K562 (cell line): ENCODE measurements around the gene MLX. TPM values are rescaled to one million over a fixed set of nuclear protein-coding genes. Genes with fewer than 3 reads are reported as not detected.

ENCODE experiments used
- ATAC-seq: fragments of 200-7000 bp; cut with Tn5 transposase; 3 replicates; pipeline ENCODE4 v1.9.1; 2020; ENCODE audit warnings: moderate library complexity
- BruUV-seq: library from RNA; stranded (reverse); fragments of 400-500 nt; replicated peaks from 2 replicates; lab custom pipeline; 2021; lab: Mats Ljungman, UMichigan
- CTCF ChIA-PET: fragments of 300-600 bp; formaldehyde crosslinking; extraction: SDS; loops from one replicate; lab custom pipeline; 2021; ENCODE audit warnings: low intra/inter-chr PET ratio; lab: Yijun Ruan, JAX
- POLR2A ChIA-PET: fragments of 300-600, 350-650 bp; sonication (Branson Sonifier 250); formaldehyde crosslinking; extraction: SDS; loops from one replicate; lab custom pipeline; 2021; ENCODE audit warnings: antibody characterized with exemption, inconsistent platforms; lab: Yijun Ruan, JAX
- DNase-seq, 4 experiments: peaks; one replicate each; pipeline versions ENCODE4 v3.0.0 to v3.0.0-alpha.2; 2011 to 2018; ENCODE audit warnings: low spot score in 3 of 4, mixed read lengths in 3 of 4; ENCODE audit errors: extremely low read depth in 1 of 4
- FAIRE-seq: peaks from 2 replicates; lab custom pipeline; 2011; peaks lifted over from hg19 to GRCh38; lab: Jason Lieb, UNC
- H2AFZ ChIP-seq: 2 replicates; pipeline ENCODE4 v1.6.0; 2011; ENCODE audit warnings: low read depth, low read length, control low read depth, inconsistent platforms
- H3K27ac ChIP-seq: fragments of 200-600 bp; 3 replicates; pipeline ENCODE4 v1.8.0; 2011; ENCODE audit warnings: low read depth, mild to moderate bottlenecking, control low read depth, inconsistent platforms, low read length, moderate library complexity, mixed read lengths; ENCODE audit errors: extremely low read depth
- H3K27me3 ChIP-seq, 2 experiments: fragments of 300-600 bp in 1 of 2; 2 replicates in 1 of 2; 3 replicates in 1 of 2; pipeline versions ENCODE4 v1.6.0 to v1.8.0; 2011; ENCODE audit warnings: inconsistent platforms in 2 of 2, low read length in 2 of 2, mild to moderate bottlenecking in 1 of 2, mixed read lengths in 1 of 2, moderate library complexity in 1 of 2; ENCODE audit not compliant: control insufficient read depth in 2 of 2, insufficient read depth in 2 of 2
- H3K36me3 ChIP-seq: fragments of 300-600 bp; 3 replicates; pipeline ENCODE4 v1.8.0; 2011; ENCODE audit warnings: mild to moderate bottlenecking, low read length, inconsistent platforms; ENCODE audit not compliant: control insufficient read depth, insufficient read depth
- H3K4me1 ChIP-seq, 2 experiments: fragments of 200-600 bp in 1 of 2; replicated peaks in 1 of 2; 2 replicates in 1 of 2; 3 replicates in 1 of 2; pipeline versions ENCODE4 v1.5.1 to v1.8.0; 2011; ENCODE audit warnings: inconsistent platforms in 2 of 2, low read length in 2 of 2, mild to moderate bottlenecking in 1 of 2, mixed read lengths in 1 of 2, moderate library complexity in 1 of 2; ENCODE audit not compliant: control insufficient read depth in 2 of 2, insufficient read depth in 2 of 2
- H3K4me2 ChIP-seq: 2 replicates; pipeline ENCODE4 v1.6.1; 2011; ENCODE audit warnings: low read length, control low read depth, inconsistent platforms, mixed read lengths; ENCODE audit not compliant: insufficient read depth
- H3K4me3 ChIP-seq: fragments of 200-600 bp; sonication (generic), shearing (Covaris generic); 2 replicates; pipeline ENCODE4 v1.5.1; 2016; ENCODE audit warnings: control low read depth, inconsistent platforms
- H3K79me2 ChIP-seq: fragments of 200-600 bp; 3 replicates; pipeline ENCODE4 v1.8.0; 2011; ENCODE audit warnings: low read length, inconsistent platforms; ENCODE audit not compliant: control insufficient read depth, insufficient read depth
- H3K9ac ChIP-seq, 2 experiments: 2 replicates each; pipeline versions ENCODE4 v1.6.0 to v1.6.1; 2011; ENCODE audit warnings: low read depth in 2 of 2, low read length in 2 of 2, control low read depth in 1 of 2, inconsistent platforms in 1 of 2, mild to moderate bottlenecking in 1 of 2, mixed read lengths in 1 of 2; ENCODE audit not compliant: insufficient read depth in 1 of 2
- H3K9me1 ChIP-seq: one replicate; pipeline ENCODE4 v1.6.0; 2011; ENCODE audit warnings: inconsistent platforms, mild to moderate bottlenecking, low read length, moderate library complexity; ENCODE audit not compliant: control insufficient read depth, insufficient read depth
- H3K9me3 ChIP-seq: replicated peaks from 2 replicates; pipeline ENCODE4 v1.5.1; 2011; ENCODE audit warnings: low read depth, low read length, inconsistent platforms; ENCODE audit not compliant: control insufficient read depth, insufficient read depth
- H4K20me1 ChIP-seq: replicated peaks from 2 replicates; pipeline ENCODE4 v1.6.1; 2011; ENCODE audit warnings: low read length, inconsistent platforms, mixed read lengths; ENCODE audit not compliant: control insufficient read depth, insufficient read depth
- ARID3A ChIP-seq: IDR thresholded peaks from 2 replicates; pipeline ENCODE4 v1.6.1; 2012; ENCODE audit warnings: low read depth, low read length, improper control_type of control experiment, borderline replicate concordance
- ZNF263 ChIP-seq: sonication (generic); formaldehyde crosslinking; IDR thresholded peaks from 2 replicates; pipeline ENCODE4 v1.8.0; 2022; ENCODE audit warnings: mild to moderate bottlenecking, missing genetic modification reagents, borderline replicate concordance
- WGBS: fragments of 100-300 bp; shearing (Covaris generic); methylation state at CpG from one replicate; pipeline ENCODE4 v1.1.6; 2016; ENCODE audit warnings: low coverage, mixed read lengths; ENCODE audit not compliant: insufficient coverage; ENCODE audit errors: missing lambda C conversion rate; 5-methylcytosine and 5-hydroxymethylcytosine counted together
- in situ Hi-C: fragments of 300-500 bp; cut with MboI; formaldehyde crosslinking; loops from 4 replicates; pipeline ENCODE4 v1.15.0; 2018; ENCODE audit warnings: inconsistent platforms, mixed read lengths
- intact Hi-C: fragments of 100-400 bp; cut with micrococcal nuclease; formaldehyde crosslinking; loops from 2 replicates; pipeline ENCODE4 v1.14.2; 2022
- polyA plus RNA-seq, 8 experiments: library from polyadenylated mRNA; depleted of rRNA in 4 of 8; stranded (reverse) in 5 of 8; unstranded in 3 of 8; fragments of >200 nt; fragmentation: Nextera tagmentation in 2 of 8; fragmentation: Illumina TruSeq in 1 of 8; extraction: Ambion mirVana in 2 of 8; extraction: Trizol in 1 of 8; gene quantifications; 2 replicates each; pipeline versions ENCODE4 v1.2.1 to v1.2.3, GENCODE V29; 2011 to 2014; ENCODE audit warnings: inconsistent platforms in 1 of 8, missing spikeins in 1 of 8
- total RNA-seq, 7 experiments: library from RNA; depleted of rRNA in 6 of 7; stranded (reverse); fragments of >200 nt in 6 of 7; fragmentation: Illumina TruSeq in 2 of 7; extraction: Trizol in 2 of 7; gene quantifications; 2 replicates each; pipeline versions ENCODE4 v1.2.1 to v1.2.3, GENCODE V29; 2011 to 2021; ENCODE audit warnings: low replicate concordance in 1 of 7

Gene MLX
- total and polyA plus RNA-seq, 9 of the 15 experiments (the other 6 are each of a cell fraction or from before 2014, with no cell fraction given): 42.9 to 100 (median 58.9) TPM

GRCh38 chr17:42559075-42559474 is 7.8 kb upstream of the MLX start:
- intact Hi-C loops: no loop called here

More at GRCh38 chr17:42559075-42559474, 7.8 kb upstream of the MLX start:
- 55% methylated on average over 6 of the region's 6 CpGs for WGBS
- no peak for DNase-seq
- H3K9me3 ChIP-seq: no peaks in the 10 kb centered on the region
- no peak overlapping the region for H2AFZ ChIP-seq
- H3K27ac ChIP-seq: no peak overlapping the region; the same call in 2 of the 3 replicates
- no TSS peak for BruUV-seq
- peak overlapping the region in 1 of 2 experiments; percentile 37; a peak in 1 of 4 replicates for H3K9ac ChIP-seq
- peaks cover 11% of the 10 kb centered on the region for H3K36me3 ChIP-seq
- CTCF ChIA-PET: no interaction called here
- TF ChIP-seq ARID3A (no peak), ZNF263 (CRISPR knock-in tag) (peak; percentile 71; the same call in 1 of the 2 replicates)
- no peaks in the 10 kb centered on the region for H3K9me1 ChIP-seq
- in situ Hi-C loops: no loop called here
- no peak overlapping the region for H3K4me2 ChIP-seq
- ATAC-seq: no peak
- peaks cover 21 to 53% of the 10 kb centered on the region in 2 experiments for H3K4me1 ChIP-seq
- POLR2A ChIA-PET: interaction anchor here (0.6 to 1.4 kb wide), 2 partner anchors 18 to 50 kb away, joined by 3 to 4 read pairs; partner anchors contain the start of genes PSMC3IP, RETREG3 and TUBG1
- H4K20me1 ChIP-seq: no peaks in the 10 kb centered on the region
- no peaks in the 10 kb centered on the region for H3K27me3 ChIP-seq
- H3K79me2 ChIP-seq: peaks cover 35% of the 10 kb centered on the region
- no peak overlapping the region for H3K4me3 ChIP-seq
- no peak for FAIRE-seq
